Activated CD4-positive, alpha-beta T cell treated with anti-CD3 and anti-CD28 coated beads, Interleukin-2, amount 50 U/mL, for 24 hours (primary cell): ENCODE measurements around the gene GTF2H2C.
"Not testable (repeated sequence)": the region's sequence is repeated elsewhere in the genome, so short reads cannot be mapped to it uniquely, and the experiment has no call there.

ENCODE experiments used
- DNase-seq, 2 donors: peaks; one replicate each; pipeline ENCODE4 v3.0.0-alpha.2; 2020; ENCODE audit warnings: low read depth in 1 of 2, low spot score in 1 of 2

Gene GTF2H2C

GRCh38 chr5:69559908-69560330 lies at the start of gene GTF2H2C:
TSS of gene GTF2H2C (plus strand) at chr5:69560191. CDS start at chr5:69565133, 4,942 bp downstream.
- peak; percentile 51 to 65 for DNase-seq

GRCh38 chr5:69510694-69511093 lies 49.3 kb upstream of the GTF2H2C start:
- no peak for DNase-seq

- no peak for DNase-seq
These were observed 47.2 kb upstream of the GTF2H2C start for GRCh38 chr5:69512740-69513260.

- DNase-seq = not testable (repeated sequence)
These were observed 44.4 kb upstream of the GTF2H2C start for GRCh38 chr5:69515570-69515969.

GRCh38 chr5:69516769-69517168 lies 43.2 kb upstream of the GTF2H2C start:
- no peak for DNase-seq

GRCh38 chr5:69517763-69518212 lies 42.2 kb upstream of the GTF2H2C start:
- DNase-seq = no peak

- no peak for DNase-seq
These were observed 40.7 kb upstream of the GTF2H2C start for GRCh38 chr5:69519285-69519684.

GRCh38 chr5:69522035-69522434 lies 38.0 kb upstream of the GTF2H2C start:
- no peak for DNase-seq

GRCh38 chr5:69525490-69525889 lies 34.5 kb upstream of the GTF2H2C start:
- no peak for DNase-seq

GRCh38 chr5:69526660-69527059 lies 33.3 kb upstream of the GTF2H2C start:
- no peak for DNase-seq

- DNase-seq = no peak
These were observed 32.7 kb upstream of the GTF2H2C start for GRCh38 chr5:69527128-69527770.

- no peak for DNase-seq
These were observed 32.0 kb upstream of the GTF2H2C start for GRCh38 chr5:69528035-69528434.

GRCh38 chr5:69528609-69529008 lies 31.4 kb upstream of the GTF2H2C start:
- no peak for DNase-seq

- no peak for DNase-seq
These were observed 29.2 kb upstream of the GTF2H2C start for GRCh38 chr5:69530561-69531405.

- no peak for DNase-seq
These were observed 28.6 kb upstream of the GTF2H2C start for GRCh38 chr5:69531406-69531801.

GRCh38 chr5:69537911-69538310 lies 22.1 kb upstream of the GTF2H2C start:
- DNase-seq = not testable (repeated sequence)

- not testable (repeated sequence) for DNase-seq
These were observed 21.3 kb upstream of the GTF2H2C start for GRCh38 chr5:69538735-69539134.

GRCh38 chr5:69541347-69541746 lies 18.6 kb upstream of the GTF2H2C start:
- DNase-seq = not testable (repeated sequence)

- DNase-seq = not testable (repeated sequence)
These were observed 17.0 kb upstream of the GTF2H2C start for GRCh38 chr5:69542838-69543618.

- DNase-seq = not testable (repeated sequence)
These were observed 15.4 kb upstream of the GTF2H2C start for GRCh38 chr5:69544602-69545001.
